ENCODE data around the gene ABCG1.
"Not testable (repeated sequence)": the region's sequence is repeated elsewhere in the genome, so short reads cannot be mapped to it uniquely, and the experiment has no call there.

Gene ABCG1

DNA sequence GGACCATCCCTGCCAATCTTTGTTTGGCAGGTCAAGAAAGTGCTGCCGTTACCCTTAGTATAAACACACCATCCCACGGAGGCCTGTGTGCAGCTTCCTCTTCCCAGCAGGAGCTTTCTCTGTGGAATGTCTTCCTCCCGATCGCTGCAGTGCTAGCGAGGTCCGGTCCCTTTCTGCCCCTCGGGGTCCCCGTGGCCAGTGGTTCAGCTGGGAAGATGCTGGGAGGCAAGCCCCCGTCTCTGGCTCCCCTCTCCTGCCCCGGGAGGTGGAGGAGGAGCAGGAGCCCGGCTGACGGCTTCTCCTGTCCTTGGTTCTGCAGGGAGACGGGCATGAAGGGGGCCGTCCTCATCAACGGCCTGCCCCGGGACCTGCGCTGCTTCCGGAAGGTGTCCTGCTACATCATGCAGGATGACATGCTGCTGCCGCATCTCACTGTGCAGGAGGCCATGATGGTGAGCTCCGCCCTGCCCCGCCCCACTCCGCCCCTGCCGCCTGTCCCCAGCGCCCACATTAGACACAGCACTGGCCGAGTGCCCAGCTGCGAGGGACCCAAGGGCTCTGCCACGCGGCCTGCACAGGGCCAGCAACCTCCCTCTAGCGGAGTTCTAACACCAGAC, 54.2 kb downstream of the ABCG1 start:
- no peak for DNase-seq

DNA sequence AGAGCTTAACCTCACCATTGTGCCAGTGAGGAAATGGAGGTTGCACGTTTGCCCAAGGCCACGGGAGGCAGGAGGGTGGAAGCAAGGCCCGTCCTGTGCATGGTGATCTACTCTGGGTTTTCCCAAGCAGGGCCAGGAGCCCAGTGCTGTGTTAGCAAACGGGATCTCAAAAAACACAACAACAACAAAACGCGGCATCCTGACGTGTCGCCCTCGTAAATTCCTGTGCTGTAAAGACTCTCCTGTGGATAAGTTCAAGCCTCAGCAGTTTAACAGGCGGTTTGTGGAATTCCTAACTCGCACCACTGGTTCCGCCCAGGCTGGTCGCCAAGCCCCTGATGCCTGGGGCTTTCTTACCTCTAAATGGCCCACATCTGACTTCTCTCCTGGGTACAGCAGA, 57.1 kb downstream of the ABCG1 start:
- no peak for DNase-seq

DNA sequence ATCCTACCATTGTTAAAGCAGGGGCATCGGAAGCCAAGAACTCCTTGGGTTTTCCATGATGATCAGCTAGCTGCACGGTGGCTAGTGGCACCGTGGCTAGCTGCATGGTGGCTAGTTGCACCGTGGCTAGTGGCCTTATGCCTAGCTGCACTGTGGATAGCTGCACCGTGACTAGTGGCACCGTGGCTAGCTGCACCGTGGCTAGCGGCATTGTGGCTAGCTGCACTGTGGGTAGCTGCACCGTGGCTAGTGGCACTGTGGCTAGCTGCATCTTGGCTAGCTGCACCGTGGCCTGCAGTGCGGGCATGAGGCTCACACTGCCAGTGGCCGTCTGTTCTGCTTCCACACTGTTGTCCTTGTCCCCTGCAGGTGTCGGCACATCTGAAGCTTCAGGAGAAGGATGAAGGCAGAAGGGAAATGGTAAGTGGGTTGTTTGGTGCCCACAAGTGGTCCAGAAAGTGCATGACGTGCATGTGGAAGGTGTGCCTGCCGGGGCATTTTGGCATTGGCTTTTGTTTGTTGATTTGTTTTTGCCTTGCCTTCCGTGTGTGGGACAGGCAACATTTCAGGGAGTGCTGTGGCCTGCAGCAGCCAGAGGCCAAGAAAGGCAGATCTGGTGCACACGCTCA, 57.7 kb downstream of the ABCG1 start:
- no peak for DNase-seq

DNA sequence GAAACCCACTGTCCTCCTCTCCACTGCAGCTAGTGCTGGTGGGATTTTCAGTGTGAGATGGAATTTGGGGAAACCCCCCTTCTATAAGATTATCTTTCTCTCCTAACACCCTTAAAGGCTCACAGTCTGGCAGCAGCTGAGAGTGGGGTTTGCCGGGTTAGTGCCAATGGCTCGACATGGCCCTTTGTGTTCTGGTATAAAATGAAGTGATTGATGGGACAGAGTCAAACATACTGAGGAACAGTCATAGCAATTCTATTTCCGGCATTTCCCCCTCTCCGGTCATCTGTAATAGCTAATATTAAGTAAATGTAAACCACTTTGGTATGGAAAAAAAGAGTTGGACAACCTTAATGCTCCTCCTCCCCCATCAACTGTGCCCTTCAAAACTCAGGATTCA, 58.7 kb downstream of the ABCG1 start:
- DNase-seq = no peak

DNA sequence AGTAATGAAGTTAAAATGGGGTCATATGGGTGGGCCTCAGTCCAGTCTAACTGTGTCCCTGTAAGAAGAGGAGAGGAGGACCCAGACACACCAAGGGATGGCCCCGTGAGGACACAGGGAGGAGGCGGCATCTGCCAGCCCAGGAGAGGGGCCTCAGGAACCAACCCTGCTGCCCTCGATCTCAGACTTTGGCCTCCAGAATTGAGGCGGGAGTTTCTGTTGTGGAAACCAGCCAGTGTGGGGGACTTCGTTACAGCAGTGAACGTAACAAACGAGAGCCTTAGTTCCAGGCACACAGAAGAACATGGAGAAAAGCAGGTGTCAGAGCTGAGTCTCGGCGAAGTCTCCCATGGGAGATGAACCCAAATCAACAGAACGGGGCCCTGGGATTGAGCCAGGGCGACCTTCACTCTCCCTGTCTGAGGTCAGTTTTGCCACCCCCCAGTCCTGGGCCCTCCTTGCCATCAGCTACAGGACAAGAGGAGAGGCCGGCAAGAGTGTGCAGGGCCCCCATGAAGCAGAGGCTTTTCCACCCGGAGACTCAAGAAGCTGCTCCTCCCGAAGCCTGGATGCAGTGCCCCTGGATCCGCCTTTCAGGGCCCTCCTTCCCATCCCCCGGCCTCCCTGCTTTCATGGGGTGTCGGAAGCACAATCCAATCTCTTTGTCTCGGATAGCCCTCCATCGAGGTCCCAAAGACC, 59.7 kb downstream of the ABCG1 start:
- DNase-seq = no peak

DNA sequence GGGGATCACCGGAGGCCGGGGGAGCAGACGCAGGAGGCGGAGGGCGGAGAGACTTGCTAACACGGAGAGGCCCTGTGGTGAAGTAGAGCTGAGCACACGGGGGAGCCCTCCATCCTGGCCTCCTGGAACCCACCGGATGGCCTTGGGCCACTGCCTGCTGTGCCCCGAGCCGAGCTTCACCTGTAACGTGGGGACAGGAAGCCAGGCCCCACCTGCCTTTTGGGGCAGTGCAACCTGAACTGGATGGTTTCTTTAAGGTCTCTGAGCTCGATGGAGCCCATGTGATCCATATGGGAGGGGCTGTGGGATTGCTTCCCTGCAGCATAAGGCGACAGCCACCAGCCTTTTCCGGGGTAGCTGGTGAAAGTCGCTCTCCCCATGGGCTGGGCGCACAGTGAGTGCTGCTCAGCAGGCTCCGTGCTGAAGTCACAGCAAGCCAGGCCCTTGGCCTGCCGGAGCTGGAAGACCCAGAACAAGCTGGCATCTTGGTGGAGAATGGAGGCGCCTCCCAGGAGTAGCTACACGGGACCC, 60.5 kb downstream of the ABCG1 start:
- DNase-seq = no peak

DNA sequence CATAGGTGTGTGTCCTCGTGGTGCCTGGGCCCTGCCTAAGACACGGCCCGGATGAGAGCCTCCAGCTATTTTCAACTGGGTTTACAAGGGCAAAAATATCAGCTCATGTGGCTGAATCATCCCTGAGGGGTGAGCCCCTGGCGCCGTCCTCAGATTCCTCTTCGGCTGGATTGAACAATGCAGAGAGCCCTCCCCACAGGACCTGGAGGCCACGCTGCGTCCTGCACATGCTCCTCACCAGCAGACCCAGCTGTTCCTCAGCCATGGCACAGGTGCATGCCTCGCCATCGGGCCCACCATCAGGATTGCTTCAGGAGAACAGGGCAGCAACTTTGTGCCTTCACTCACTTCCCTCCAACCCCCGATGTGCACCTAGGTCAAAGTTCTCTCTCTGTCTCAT, 60.9 kb downstream of the ABCG1 start:
- no peak for DNase-seq

DNA sequence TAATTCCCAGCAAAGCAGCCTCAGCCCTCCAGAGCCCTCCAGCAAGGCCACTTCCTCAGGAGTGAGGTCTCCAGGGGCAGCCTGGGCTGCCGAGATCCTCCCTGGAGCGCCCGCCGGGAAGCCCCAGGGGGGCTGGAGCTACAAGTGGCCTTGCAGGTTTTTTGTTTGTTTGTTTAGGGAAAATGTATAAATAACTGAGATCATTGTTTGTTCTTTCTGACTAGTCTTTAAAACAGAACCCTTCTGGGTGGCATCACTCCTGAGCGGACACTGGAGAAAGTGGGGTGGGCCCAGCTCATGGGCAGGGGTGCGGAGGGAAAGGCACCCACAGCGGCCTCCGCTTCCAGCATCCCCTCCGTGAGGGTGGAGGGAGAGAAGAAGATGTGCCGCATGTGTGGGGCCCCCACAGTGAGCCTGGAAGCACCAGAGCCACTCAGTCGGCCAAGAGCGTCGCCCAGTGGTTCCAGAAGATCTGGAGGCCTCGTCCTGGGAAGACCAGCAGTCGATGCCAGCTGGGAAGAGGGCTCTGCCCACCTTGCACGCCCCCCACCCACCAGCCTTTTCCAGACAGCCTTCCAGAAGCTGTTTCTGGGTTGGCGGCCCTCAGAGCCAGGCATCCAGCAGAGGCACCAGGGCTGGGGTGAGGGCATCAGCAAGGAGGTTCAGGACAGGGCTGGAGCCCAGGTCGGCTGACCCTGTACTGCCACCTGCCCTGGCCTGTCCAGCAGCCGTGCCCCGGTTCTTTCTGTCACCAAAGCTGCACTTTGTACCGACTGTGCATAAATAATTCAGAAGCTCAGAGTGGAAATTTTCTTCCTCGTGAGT, 61.6 kb downstream of the ABCG1 start:
- DNase-seq = no peak

DNA sequence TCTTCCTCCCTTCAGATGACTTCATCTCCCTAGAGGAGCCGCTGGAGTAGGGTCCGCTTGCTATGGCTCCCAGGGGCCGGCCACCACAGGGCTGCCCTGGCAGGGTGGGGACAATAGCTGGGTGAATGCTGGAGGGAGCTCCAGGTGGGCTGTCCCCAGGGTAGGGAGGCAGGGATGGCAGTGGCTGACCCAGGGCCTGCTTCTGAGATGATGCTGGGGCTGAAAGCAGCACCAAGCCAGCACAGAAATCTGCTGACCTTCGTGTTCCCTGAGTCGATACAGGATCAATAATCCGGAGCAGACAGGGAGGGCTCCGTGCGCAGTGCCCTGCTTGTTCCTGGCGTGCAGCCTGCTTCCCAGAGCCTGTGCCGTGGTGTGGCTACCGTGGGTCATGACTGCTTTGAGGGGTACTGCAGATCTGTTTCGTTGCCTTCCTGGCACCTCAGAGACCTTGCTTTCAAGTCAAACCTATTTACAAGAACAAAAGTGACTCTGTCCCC, 62.3 kb downstream of the ABCG1 start:
- no peak for DNase-seq

DNA sequence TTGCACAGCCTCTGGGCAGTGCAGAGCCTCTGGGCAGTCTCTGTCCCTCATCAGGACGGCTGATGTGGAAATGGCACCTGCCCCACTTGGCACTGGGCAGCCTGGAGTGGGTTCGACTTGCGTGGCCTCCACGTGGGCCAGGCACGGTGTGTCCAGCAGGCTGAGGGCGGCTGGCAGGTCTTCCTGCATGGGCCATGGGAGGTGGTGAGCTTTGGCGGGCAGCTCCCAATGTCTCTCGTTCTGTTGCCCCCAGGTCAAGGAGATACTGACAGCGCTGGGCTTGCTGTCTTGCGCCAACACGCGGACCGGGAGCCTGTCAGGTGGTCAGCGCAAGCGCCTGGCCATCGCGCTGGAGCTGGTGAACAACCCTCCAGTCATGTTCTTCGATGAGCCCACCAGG, 63.1 kb downstream of the ABCG1 start:
- no peak for DNase-seq

DNA sequence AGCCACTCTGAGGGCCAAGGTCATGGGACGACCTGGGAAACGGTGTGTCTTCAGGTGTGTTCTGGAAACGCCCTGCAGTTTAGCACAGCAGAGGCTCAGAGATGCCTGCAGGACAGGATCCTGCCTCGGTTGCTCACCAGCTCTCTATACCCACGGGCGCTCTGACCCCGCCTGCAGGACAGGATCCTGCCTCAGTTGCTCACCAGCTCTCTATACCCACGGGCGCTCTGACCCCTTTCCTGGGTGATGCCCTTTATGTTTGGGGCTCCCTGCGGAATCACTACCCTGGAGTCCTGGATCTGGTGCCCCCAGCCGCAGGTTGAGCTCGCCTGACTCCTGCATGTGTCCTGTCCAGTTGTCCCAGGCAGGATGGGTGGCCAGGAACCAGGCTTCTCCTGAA, 63.8 kb downstream of the ABCG1 start:
- no peak for DNase-seq

DNA sequence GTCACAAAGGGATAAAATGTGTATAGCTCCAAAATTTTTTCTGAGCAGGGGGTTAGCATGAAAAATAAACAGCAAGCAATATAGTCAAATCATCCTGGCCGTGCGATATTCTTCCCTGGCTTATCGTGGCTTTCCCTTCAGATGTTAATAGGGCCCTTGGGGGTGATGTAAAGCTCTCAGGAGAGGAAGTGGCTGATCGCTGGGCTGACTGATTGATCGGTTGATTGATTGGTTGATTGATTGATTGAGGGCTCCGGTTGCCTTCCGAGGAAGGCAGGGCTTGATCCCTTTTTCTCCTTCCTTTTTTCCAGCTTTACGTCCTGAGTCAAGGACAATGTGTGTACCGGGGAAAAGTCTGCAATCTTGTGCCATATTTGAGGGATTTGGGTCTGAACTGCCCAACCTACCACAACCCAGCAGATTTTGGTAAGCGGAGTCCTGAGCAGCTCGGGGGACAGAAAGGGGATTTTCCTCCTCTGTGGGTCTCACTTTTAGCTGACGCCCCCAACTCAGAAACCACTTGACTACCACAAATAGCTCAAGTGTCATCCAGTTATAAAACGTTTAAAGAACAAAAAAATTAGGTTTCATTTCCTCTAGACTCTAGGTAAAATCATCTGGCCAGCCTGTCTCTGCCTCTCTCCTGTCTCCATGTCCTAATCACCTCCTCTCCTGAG, 66.8 kb downstream of the ABCG1 start:
- no peak for DNase-seq

DNA sequence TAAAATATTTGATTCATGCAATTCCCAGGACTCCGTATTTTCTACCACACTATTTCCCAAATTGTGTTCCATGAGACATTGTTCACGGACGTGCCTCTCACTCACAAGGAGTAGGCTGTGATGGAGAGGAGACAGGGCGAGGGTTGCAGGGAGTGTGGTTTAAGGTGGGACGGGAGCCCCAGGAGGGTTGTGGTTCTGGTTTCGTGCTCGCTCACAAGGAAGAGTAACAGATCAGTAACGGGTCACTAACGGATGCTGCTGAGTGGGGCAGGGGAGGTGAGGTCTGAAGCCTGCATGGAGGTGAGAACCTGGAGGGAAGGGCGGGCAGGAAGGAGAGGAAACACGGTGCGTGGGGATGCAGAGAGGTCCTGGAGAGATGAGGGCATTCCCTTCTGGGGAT, 67.5 kb downstream of the ABCG1 start:
- no peak for DNase-seq

DNA sequence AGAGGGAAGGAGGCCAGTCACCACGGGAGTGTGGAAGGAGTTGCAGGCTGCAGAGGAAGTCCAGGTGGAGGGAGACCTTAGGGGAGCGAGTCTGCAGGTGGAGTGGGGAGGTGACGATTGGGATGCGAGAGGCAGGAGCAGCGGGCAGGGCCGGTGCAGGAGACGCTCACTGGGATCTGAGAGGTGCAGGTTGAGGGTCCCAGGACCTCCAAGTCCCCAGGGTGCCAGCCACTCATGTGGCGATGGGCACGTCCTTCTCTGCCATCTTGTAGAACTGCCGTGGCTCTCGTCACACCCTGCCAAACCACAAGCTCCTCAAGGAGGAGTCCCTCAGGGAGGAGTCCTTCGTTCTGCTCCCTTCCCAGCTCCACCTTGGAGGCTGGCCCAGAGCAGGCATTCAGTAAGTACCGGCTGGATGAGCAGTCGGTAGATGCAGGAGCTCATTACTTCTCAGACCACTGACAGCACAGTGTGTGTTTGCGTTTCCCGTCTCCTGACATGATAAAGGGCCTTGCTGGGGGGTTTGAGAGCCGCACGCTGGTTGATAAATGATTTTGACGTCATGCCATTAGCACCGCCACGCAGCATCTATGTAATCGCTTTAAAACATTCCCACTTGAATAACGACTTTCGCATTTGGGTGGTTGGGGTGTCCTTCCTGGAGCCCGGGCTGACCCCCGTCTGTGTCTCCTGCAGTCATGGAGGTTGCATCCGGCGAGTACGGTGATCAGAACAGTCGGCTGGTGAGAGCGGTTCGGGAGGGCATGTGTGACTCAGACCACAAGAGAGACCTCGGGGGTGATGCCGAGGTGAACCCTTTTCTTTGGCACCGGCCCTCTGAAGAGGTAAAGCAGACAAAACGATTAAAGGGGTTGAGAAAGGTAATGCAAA, 68.5 kb downstream of the ABCG1 start:
- DNase-seq = no peak

DNA sequence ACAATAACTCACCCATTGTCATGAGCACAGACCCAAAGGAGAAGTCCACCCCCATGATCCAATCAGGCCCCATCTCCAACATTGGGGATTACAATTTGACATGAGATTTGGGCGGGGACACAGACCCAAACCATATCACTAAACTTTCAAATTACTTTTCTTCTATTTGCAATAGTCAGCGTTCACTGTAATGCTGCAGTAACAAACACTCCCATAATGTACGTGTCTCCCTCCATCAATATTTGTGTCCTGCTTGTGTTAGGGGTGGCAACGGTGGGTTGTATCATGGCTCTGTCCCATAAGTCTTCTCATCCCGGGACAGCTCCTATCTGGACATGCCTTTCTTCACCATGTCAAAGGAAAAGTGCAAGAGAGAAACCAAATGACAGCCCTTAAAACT, 70.0 kb downstream of the ABCG1 start:
- DNase-seq = no peak

DNA sequence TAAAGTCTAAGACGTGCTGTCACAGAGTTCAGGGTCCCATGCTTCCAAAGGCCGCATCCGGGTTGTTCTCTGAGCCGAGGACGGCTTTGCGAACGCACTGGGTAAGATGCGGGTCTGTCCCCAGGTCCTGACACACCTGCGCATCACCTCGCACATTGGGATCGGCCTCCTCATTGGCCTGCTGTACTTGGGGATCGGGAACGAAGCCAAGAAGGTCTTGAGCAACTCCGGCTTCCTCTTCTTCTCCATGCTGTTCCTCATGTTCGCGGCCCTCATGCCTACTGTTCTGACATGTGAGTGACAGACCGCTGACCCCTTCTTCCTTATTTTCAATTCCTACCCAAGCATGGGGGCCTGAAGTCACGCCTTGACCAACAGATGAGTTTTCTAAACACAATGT, 71.0 kb downstream of the ABCG1 start:
- DNase-seq = no peak

DNA sequence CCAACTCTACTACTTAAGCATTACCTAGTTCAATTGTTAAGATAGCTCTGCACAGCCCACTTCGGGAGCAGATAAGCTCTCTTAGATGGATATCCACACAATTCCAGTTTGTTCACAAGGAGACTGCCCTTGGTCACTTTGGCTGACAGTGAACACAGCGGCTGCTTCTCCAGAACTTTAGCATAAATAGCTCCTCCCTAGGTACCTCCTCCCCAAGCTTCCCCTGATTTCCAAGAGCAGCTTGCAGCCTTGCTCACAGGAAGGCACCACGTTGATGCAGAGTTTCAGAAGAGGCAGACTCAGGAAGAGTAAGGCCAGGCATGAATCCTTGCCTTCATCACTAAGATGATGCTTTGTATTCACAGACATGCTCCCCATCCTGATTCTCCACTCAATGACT, 71.6 kb downstream of the ABCG1 start:
- no peak for DNase-seq

DNA sequence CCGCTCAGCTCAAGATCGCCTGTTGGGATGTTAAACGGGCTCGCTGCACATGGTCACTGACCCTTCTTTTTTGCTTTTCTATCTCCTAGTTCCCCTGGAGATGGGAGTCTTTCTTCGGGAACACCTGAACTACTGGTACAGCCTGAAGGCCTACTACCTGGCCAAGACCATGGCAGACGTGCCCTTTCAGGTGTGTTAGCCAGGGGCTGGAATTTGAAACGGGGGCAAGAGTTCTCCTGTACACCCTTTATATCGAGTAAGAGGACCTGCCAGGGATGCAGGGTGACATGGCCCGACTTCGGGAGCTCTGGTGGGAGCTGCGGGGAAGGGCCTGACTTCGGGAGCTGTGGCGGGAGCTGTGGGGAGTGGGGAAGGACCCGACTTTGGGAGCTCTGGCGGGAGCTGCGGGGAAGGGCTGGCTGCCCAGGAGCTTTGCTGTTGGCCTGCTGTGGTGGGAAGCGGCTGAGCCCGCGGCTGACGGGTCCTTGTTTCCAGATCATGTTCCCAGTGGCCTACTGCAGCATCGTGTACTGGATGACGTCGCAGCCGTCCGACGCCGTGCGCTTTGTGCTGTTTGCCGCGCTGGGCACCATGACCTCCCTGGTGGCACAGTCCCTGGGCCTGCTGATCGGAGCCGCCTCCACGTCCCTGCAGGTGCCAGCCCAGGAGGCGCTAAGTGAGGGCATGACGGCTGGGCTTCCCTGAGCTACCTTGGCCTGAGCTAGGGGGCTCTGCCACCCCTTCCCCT, 72.2 kb downstream of the ABCG1 start:
- DNase-seq = no peak

DNA sequence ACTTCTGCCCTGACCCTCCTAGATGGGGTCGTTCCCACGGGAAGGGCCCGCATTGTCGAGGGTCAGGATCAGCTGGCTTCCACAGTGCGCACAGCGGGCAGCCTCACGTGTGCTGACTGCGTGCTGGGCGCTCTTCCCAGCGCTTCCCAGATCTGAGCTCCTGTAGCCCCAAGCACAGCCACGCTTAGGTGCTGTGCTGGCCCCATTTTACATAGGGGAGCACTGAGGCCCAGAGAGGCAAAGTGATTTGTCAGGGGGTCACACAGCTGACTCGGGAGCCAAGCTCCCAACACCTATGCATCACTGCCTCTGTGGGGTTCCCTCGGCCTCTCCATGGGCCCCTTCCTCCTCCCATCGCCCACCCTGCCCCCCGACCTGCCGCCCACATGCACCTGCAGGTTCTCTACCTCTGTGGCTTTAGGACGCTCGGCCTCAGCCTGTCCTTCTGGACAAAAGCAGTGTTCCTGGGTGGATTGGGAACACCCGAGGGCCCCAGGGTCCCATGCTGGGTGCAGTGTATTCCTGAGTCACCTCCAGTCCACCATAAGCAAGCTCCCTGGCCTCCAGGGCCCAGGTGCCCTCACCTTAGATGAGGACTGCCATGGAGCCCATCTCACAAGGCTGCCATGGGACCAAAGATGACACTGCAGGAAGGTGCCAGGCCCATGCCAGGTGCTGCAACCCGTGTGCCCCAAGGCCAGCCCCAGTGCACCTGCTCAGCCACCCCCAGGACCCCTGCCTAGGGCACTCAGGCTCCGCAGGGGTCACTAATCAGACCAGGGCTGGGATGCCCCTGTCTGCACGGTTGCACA, 73.0 kb downstream of the ABCG1 start:
- DNase-seq = no peak

DNA sequence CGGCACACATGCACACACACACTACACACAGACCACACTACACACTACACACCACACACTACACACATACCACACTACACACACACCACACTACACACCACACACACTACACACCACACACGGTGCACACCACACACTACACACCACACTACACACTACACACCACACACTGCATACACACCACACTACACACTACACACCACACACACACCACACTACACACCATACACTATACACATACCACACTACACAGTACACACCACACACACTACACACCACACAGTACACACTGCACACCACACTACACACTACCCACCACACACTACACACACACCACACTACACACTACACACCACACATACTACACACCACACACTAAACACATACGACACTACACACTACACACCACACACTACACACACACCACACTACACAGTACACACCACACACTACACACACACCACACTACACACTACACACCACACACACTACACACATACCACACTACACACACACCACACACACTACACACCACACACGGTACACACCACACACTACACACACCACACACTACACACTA, 73.7 kb downstream of the ABCG1 start:
- not testable (repeated sequence) for DNase-seq
